ENCODE results near the gene TMPRSS6. TPM values are rescaled to one million over a fixed set of nuclear protein-coding genes. Genes with fewer than 3 reads are reported as not detected.
A peak's percentile ranks its signal among the peaks of the same experiment; 100 is the strongest.

Gene TMPRSS6
- total RNA-seq, 4 donors from 2014 or later: under 0.01 to 0.09 TPM; not detected in 2

GRCh38 chr22:37121887-37122591, 12.5 kb upstream of the TMPRSS6 start:
- peak; percentile 17 for DNase-seq
- intact Hi-C loops (cut with DNase I): no loop called here
- Histone ChIP-seq H3K27me3 (no peaks in the 10 kb centered on the region), H3K4me1 (peaks cover 0 to 15% (median 3%) of the 10 kb centered on the region in 3 donors), H3K4me3 (no peak overlapping the region), H3K27ac (peak overlapping the region in 2 of 4 donors; percentile 68), H3K9me3 (no peaks in the 10 kb centered on the region), H3K36me3 (no peaks in the 10 kb centered on the region)
- 19 to 43% methylated on average over 5 to 14 of the region's 15 CpGs for WGBS, 2 donors
- peak in 3 of 6 experiments; percentile 18 to 42 (median 35) for TF ChIP-seq CTCF (IDR thresholded peaks at IDR 0.05)
- peak in 1 of 4 donors; percentile 23 for TF ChIP-seq POLR2A (IDR thresholded peaks at IDR 0.05)

GRCh38 chr22:37120569-37121340, 11.2 kb upstream of the TMPRSS6 start:
- WGBS, 2 donors: 90 to 98% methylated on average over 6 to 11 of the region's 11 CpGs
- TF ChIP-seq CTCF (IDR thresholded peaks at IDR 0.05): no peak
- TF ChIP-seq POLR2A (IDR thresholded peaks at IDR 0.05): no peak
- no peaks in the 10 kb centered on the region for H3K9me3 ChIP-seq
- intact Hi-C loops (cut with DNase I): no loop called here
- peaks cover 0 to 15% (median 3%) of the 10 kb centered on the region in 3 donors for H3K4me1 ChIP-seq
- no peaks in the 10 kb centered on the region for H3K36me3 ChIP-seq
- DNase-seq: no peak
- no peak overlapping the region for H3K4me3 ChIP-seq
- H3K27me3 ChIP-seq: peaks cover 0 to 2% (median 0%) of the 10 kb centered on the region in 4 donors
- H3K27ac ChIP-seq: no peak overlapping the region

- Histone ChIP-seq H3K4me3 (no peak overlapping the region), H3K9me3 (no peaks in the 10 kb centered on the region), H3K27ac (no peak overlapping the region), H3K4me1 (peaks cover 0 to 15% (median 3%) of the 10 kb centered on the region in 3 donors), H3K36me3 (no peaks in the 10 kb centered on the region), H3K27me3 (peaks cover 0 to 10% (median 0%) of the 10 kb centered on the region in 4 donors)
- intact Hi-C loops (cut with DNase I): no loop called here
- no peak for DNase-seq
- 79 to 89% methylated on average over 13 of the region's 13 CpGs for WGBS, 2 donors
- TF ChIP-seq POLR2A (IDR thresholded peaks at IDR 0.05) (no peak), CTCF (IDR thresholded peaks at IDR 0.05) (no peak)
These were observed 10.4 kb upstream of the TMPRSS6 start for GRCh38 chr22:37119872-37120271.

- H3K36me3 ChIP-seq: no peaks in the 10 kb centered on the region
- H3K27ac ChIP-seq: no peak overlapping the region
- intact Hi-C loops (cut with DNase I): no loop called here
- no peaks in the 10 kb centered on the region for H3K9me3 ChIP-seq
- H3K4me1 ChIP-seq: peaks cover 0 to 15% (median 3%) of the 10 kb centered on the region in 3 donors
- DNase-seq: no peak
- TF ChIP-seq CTCF (IDR thresholded peaks at IDR 0.05): no peak
- no peak for TF ChIP-seq POLR2A (IDR thresholded peaks at IDR 0.05)
- H3K27me3 ChIP-seq: peaks cover 0 to 14% (median 0%) of the 10 kb centered on the region in 4 donors
- 84 to 86% methylated on average over 5 of the region's 5 CpGs for WGBS, 2 donors
- no peak overlapping the region for H3K4me3 ChIP-seq
These were observed 8.6 kb upstream of the TMPRSS6 start for GRCh38 chr22:37118083-37118482.

- no peak overlapping the region for H3K4me3 ChIP-seq
- H3K4me1 ChIP-seq: peaks cover 0 to 7% (median 3%) of the 10 kb centered on the region in 3 donors
- no peaks in the 10 kb centered on the region for H3K36me3 ChIP-seq
- intact Hi-C loops (cut with DNase I): no loop called here
- 35 to 38% methylated on average over 4 of the region's 4 CpGs for WGBS, 2 donors
- no peak for DNase-seq
- peaks cover 0 to 22% (median 0%) of the 10 kb centered on the region in 4 donors for H3K27me3 ChIP-seq
- no peaks in the 10 kb centered on the region for H3K9me3 ChIP-seq
- H3K27ac ChIP-seq: no peak overlapping the region
- no peak for TF ChIP-seq POLR2A (IDR thresholded peaks at IDR 0.05)
- TF ChIP-seq CTCF (IDR thresholded peaks at IDR 0.05): no peak
These were observed 7.6 kb upstream of the TMPRSS6 start for GRCh38 chr22:37117092-37117491.

Data from esophagus squamous epithelium (tissue), 5 donors.